ENCODE data around the gene NAV3. TPM values are rescaled to one million over a fixed set of nuclear protein-coding genes. Genes with fewer than 3 reads are reported as not detected.

NAV3 gene
- total and polyA plus RNA-seq, 9 of the 15 experiments (the other 6 are each of a cell fraction or from before 2014, with no cell fraction given): 0.04 TPM; not detected in 8

GRCh38 chr12:77786675-77787074 is 44.0 kb upstream of the NAV3 start:
- Histone ChIP-seq H3K27me3 (ENCODE audit: control insufficient read depth in 2 of 2, insufficient read depth in 2 of 2, low read length in 2 of 2) (no peaks in the 10 kb centered on the region), H3K79me2 (ENCODE audit: control insufficient read depth, insufficient read depth, low read length) (no peaks in the 10 kb centered on the region), H3K36me3 (ENCODE audit: control insufficient read depth, insufficient read depth, low read length) (no peaks in the 10 kb centered on the region), H2AFZ (ENCODE audit: low read depth, low read length) (no peak overlapping the region), H3K27ac (ENCODE audit: extremely low read depth, low read depth, low read length) (no peak overlapping the region), H3K9me1 (ENCODE audit: control insufficient read depth, insufficient read depth, low read length) (no peaks in the 10 kb centered on the region), H3K4me1 (replicated peaks in 1 of 2; ENCODE audit: control insufficient read depth in 2 of 2, insufficient read depth in 2 of 2, low read length in 2 of 2) (no peaks in the 10 kb centered on the region), H3K4me2 (ENCODE audit: insufficient read depth, low read length) (no peak overlapping the region), H3K9me3 (replicated peaks; ENCODE audit: control insufficient read depth, insufficient read depth, low read depth, low read length) (no peaks in the 10 kb centered on the region), H3K4me3 (no peak overlapping the region), H4K20me1 (replicated peaks; ENCODE audit: control insufficient read depth, insufficient read depth, low read length) (no peaks in the 10 kb centered on the region), H3K9ac (ENCODE audit: insufficient read depth in 1 of 2, low read depth in 2 of 2, low read length in 2 of 2) (no peak overlapping the region)
- ATAC-seq (no peak), FAIRE-seq (no peak), DNase-seq (ENCODE audit: extremely low read depth in 1 of 4, low spot score in 3 of 4) (no peak)
- BruUV-seq (replicated peaks): no TSS peak
- TF ChIP-seq ARID3A (IDR thresholded peaks at IDR 0.05; ENCODE audit: borderline replicate concordance, low read depth, low read length): no peak
- TF ChIP-seq CC2D1A (IDR thresholded peaks at IDR 0.05): no peak
- no peak for TF ChIP-seq HDAC3 (IDR thresholded peaks at IDR 0.05; ENCODE audit: borderline replicate concordance, partially characterized antibody)
- TF ChIP-seq ARID1B (IDR thresholded peaks at IDR 0.05): no peak
- TF ChIP-seq MAFK (IDR thresholded peaks at IDR 0.05; ENCODE audit: low read length): no peak
- TF ChIP-seq ASH1L (IDR thresholded peaks at IDR 0.05; ENCODE audit: borderline replicate concordance, low read depth, partially characterized antibody): no peak
- TF ChIP-seq TAL1 (IDR thresholded peaks at IDR 0.05): no peak
- TF ChIP-seq WHSC1 (IDR thresholded peaks at IDR 0.05; ENCODE audit: low read length): no peak
- no peak for TF ChIP-seq MLX (CRISPR knock-in tag; conservative IDR thresholded peaks at IDR 0.05)
- no peak for TF ChIP-seq ZNF347 (CRISPR knock-in tag; IDR thresholded peaks at IDR 0.05; ENCODE audit: low read depth)
- TF ChIP-seq MCM2 (IDR thresholded peaks at IDR 0.05; ENCODE audit: low read depth): no peak
- no peak for TF ChIP-seq ELF4 (CRISPR knock-in tag; IDR thresholded peaks at IDR 0.05)
- 1% methylated on average over 5 of the region's 5 CpGs for WGBS (ENCODE audit: insufficient coverage, low coverage, missing lambda C conversion rate)
- POLR2A ChIA-PET: no interaction called here
- CTCF ChIA-PET (ENCODE audit: low intra/inter-chr PET ratio): no interaction called here
- intact Hi-C loops (cut with micrococcal nuclease): no loop called here
- in situ Hi-C loops (cut with MboI): no loop called here
